ENCODE measurements around the gene RAB44. TPM values are rescaled to one million over a fixed set of nuclear protein-coding genes. Genes with fewer than 3 reads are reported as not detected.

RAB44 gene
- total RNA-seq, 4 donors from 2014 or later = 0.10 to 0.65 (median 0.26) TPM

DNA sequence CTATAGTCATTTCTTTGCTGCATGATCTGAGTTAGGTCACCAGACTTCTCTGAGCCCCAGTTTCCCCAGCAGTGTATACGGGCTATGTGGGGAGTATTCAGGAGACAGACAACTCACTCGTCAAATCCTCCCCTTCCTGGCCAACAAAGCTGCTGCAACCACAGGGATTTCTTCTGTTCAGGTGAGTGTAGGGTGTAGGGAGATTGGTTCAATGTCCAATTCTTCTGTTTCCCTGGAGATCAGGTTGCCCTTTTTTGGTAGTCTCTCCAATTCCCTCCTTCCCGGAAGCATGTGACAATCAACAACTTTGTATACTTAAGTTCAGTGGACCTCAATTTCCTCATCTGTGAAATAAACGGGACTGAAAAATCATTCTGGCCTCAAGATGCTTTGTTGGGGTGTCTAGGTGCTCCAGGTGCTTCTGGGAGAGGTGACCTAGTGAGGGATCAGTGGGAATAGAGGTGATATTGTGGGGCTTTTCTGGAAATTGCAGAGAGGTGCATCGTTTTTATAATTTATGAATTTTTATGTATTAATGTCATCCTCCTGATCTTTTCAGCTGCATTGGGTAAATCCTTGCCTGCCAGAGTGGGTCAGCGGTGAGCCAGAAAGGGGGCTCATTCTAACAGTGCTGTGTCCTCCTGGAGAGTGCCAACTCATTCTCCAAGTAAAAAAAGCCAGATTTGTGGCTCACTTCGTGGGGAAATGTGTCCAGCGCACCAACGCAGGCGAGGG lies 19.7 kb upstream of the RAB44 start:
- intact Hi-C loops (cut with DNase I; ENCODE audit: low total_unique reads) = loop anchor here (10.0 kb wide), 1 partner anchor 53 kb away; no protein-coding TSS in a partner anchor
- 6 to 8% methylated on average over 10 of the region's 10 CpGs for WGBS, 2 donors
- no peak for DNase-seq (ENCODE audit: low spot score in 2 of 2)
- TF ChIP-seq POLR2A (IDR thresholded peaks at IDR 0.05) = no peak
- TF ChIP-seq, protein P1, sequence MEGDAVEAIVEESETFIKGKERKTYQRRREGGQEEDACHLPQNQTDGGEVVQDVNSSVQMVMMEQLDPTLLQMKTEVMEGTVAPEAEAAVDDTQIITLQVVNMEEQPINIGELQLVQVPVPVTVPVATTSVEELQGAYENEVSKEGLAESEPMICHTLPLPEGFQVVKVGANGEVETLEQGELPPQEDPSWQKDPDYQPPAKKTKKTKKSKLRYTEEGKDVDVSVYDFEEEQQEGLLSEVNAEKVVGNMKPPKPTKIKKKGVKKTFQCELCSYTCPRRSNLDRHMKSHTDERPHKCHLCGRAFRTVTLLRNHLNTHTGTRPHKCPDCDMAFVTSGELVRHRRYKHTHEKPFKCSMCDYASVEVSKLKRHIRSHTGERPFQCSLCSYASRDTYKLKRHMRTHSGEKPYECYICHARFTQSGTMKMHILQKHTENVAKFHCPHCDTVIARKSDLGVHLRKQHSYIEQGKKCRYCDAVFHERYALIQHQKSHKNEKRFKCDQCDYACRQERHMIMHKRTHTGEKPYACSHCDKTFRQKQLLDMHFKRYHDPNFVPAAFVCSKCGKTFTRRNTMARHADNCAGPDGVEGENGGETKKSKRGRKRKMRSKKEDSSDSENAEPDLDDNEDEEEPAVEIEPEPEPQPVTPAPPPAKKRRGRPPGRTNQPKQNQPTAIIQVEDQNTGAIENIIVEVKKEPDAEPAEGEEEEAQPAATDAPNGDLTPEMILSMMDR (IDR thresholded peaks at IDR 0.05) = no peak
- H3K4me3 ChIP-seq (ENCODE audit: low read depth, poor library complexity, severe bottlenecking) = no peak overlapping the region

DNA sequence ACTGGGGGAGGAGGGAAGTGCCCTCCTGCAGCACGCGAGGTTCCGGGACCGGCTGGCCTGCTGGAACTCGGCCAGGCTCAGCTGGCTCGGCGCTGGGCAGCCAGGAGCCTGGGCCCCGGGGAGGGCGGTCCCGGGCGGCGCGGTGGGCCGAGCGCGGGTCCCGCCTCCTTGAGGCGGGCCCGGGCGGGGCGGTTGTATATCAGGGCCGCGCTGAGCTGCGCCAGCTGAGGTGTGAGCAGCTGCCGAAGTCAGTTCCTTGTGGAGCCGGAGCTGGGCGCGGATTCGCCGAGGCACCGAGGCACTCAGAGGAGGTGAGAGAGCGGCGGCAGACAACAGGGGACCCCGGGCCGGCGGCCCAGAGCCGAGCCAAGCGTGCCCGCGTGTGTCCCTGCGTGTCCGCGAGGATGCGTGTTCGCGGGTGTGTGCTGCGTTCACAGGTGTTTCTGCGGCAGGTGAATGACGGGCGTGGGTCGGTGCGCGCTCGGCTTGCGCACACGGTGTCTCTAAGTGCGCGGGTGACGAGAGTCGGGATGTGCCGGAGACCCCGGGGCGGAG lies 19.1 kb upstream of the RAB44 start, which contains the start of gene CDKN1A:
Gene CDKN1A, plus strand, starts transcription at position 227 of the 555 bp plus-strand sequence. CDS start 5,388 bp downstream, outside the sequence.
- intact Hi-C loops (cut with DNase I; ENCODE audit: low total_unique reads) = loop anchor here (10.0 kb wide), 1 partner anchor 54 kb away; no protein-coding TSS in a partner anchor
- DNase-seq (ENCODE audit: low spot score in 2 of 2) = peak; percentile 84 to 98
- 0% methylated on average over 14 to 57 of the region's 63 CpGs for WGBS, 2 donors
- peak within 1 kb of the TSS; percentile 81 for H3K4me3 ChIP-seq (ENCODE audit: low read depth, poor library complexity, severe bottlenecking)
- TF ChIP-seq, protein P1 (IDR thresholded peaks at IDR 0.05) = no peak
- peak in 1 of 2 donors; percentile 98 for TF ChIP-seq POLR2A (IDR thresholded peaks at IDR 0.05)

DNA sequence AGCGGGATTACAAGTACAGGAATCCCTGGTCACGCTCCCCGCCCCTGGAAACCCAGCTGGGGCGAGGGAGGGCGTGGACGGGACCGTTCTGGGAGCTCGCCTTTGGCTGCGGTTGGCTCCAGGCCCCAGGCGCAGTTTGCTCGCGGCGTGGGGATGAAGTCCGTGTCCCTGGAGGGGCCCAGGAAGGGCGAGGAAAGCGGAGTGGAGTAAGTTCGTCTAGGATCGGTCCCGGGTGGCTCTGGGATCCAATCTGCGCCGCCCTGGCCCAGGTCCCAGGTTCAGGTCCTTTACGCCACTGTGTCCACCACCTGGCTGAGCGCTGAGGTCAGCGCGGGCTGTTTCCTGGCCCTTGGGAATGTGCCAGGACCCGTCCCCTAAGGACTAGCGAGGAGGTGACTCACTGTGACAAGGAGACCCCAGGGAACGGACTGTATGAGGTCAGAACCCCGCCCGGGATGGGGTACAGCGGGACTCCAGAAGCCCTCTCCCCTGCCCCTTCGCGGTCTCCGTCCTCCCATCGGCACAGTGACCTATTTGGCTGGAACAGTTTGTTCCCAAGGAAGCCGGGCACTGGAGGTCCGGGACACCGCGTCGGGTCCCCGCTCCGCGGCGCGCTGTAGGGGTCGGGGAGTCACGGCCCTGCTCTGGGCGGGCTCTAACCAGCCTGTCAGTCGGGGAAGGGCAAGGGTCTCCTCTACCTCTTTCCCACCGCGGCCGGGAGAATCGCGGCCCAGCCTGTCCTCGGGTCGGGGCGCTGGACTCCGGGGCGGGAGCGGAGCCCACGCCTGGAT lies 18.4 kb upstream of the RAB44 start:
- TF ChIP-seq, protein P1 (IDR thresholded peaks at IDR 0.05) = no peak
- TF ChIP-seq POLR2A (IDR thresholded peaks at IDR 0.05) = no peak
- intact Hi-C loops (cut with DNase I; ENCODE audit: low total_unique reads) = loop anchor here (10.0 kb wide), 1 partner anchor 54 kb away; no protein-coding TSS in a partner anchor
- WGBS, 2 donors = 0 to 1% methylated on average over 33 to 53 of the region's 61 CpGs
- peak; percentile 68 to 96 for DNase-seq (ENCODE audit: low spot score in 2 of 2)
- H3K4me3 ChIP-seq (ENCODE audit: low read depth, poor library complexity, severe bottlenecking) = peak overlapping the region; percentile 81

DNA sequence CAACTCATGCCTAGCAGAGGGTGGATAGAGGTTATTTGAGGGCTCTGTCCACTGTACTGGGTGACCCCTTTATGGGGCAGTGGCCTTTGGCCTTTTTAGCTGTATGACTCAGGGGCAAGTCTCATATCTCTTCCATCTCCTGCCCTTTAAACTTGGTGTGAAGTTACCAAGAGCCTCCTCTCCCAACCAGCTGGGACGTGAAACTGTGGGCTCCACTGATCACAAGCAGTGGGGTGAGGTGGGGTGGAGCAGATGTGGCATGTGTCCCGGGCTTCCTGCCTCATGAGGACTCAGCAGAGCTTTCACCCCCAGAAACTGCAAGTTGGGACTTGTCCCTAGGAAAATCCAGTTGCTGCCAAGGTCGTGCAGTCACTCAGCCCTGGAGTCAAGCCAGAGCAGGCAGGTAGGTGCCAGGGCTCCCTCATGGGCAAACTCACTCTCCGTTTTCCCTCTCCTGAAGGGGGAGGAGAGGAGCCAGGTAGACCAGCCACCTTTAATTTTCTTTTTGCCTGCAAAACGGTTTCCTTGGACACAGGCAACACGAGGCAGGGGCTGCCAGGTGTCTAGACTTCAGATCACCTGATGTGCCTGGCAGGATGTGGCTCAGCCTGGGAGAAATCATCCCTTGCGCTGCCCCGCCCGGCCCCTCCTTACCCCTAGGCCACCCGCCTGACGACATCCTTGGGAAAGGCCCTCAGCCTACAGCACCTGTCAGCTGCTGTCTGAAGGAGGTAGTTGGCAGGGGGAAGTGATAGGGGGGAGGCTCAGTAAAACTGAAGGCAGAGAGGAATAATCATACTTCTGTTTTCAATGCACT lies 15.1 kb upstream of the RAB44 start:
- peak; percentile 85 to 96 for DNase-seq (ENCODE audit: low spot score in 2 of 2)
- 35 to 41% methylated on average over 11 of the region's 11 CpGs for WGBS, 2 donors
- intact Hi-C loops (cut with DNase I; ENCODE audit: low total_unique reads) = no loop called here

More for the DNA sequence above, 15.1 kb upstream of the RAB44 start:
- no peak overlapping the region for H3K4me3 ChIP-seq (ENCODE audit: low read depth, poor library complexity, severe bottlenecking)
- TF ChIP-seq, protein P1 (IDR thresholded peaks at IDR 0.05) = no peak
- TF ChIP-seq POLR2A (IDR thresholded peaks at IDR 0.05) = no peak

Measured in lower leg skin (tissue), 4 donors.